H1 (cell line): Measurements from ENCODE around the gene CFAP91. TPM values are rescaled to one million over a fixed set of nuclear protein-coding genes. Genes with fewer than 3 reads are reported as not detected.

Experiments
- CTCF ChIA-PET: fragments of 300-600 bp; sonication (Branson Sonifier 250); formaldehyde crosslinking; loops from one replicate; lab custom pipeline; 2021; ENCODE audit not compliant: partially characterized antibody; lab: Charles Lee
- POLR2A ChIA-PET: fragments of 300-600 bp; sonication (Branson Sonifier 250); formaldehyde crosslinking; loops from one replicate; lab custom pipeline; 2021; ENCODE audit warnings: inconsistent platforms; ENCODE audit not compliant: partially characterized antibody; lab: Charles Lee
- DNase-seq, 2 experiments: peaks; one replicate each; pipeline versions ENCODE4 v3.0.0 to v3.0.0-alpha.2; 2010 to 2022; ENCODE audit warnings: low spot score in 2 of 2, low read depth in 1 of 2, mixed read lengths in 1 of 2
- FAIRE-seq: peaks from 2 replicates; lab custom pipeline; 2011; peaks lifted over from hg19 to GRCh38; lab: Jason Lieb, UNC
- H2AFZ ChIP-seq: 2 replicates; pipeline ENCODE4 v1.8.1; 2012; ENCODE audit warnings: low read length, inconsistent platforms
- H2AK5ac ChIP-seq: 2 replicates; pipeline ENCODE4 v1.6.1; 2013; ENCODE audit warnings: low read depth, low read length
- H2BK120ac ChIP-seq: replicated peaks from 2 replicates; pipeline ENCODE3; 2013; ENCODE audit warnings: low read depth, low read length, inconsistent platforms
- H2BK12ac ChIP-seq: 2 replicates; pipeline ENCODE4 v1.6.1; 2013; ENCODE audit warnings: low read depth, low read length
- H2BK15ac ChIP-seq: 2 replicates; pipeline ENCODE4 v1.6.1; 2013; ENCODE audit warnings: low read length
- H2BK20ac ChIP-seq: 2 replicates; pipeline ENCODE4 v1.6.1; 2013; ENCODE audit warnings: low read length
- H2BK5ac ChIP-seq: 2 replicates; pipeline ENCODE4 v1.6.1; 2013; ENCODE audit warnings: low read depth, low read length
- H3K14ac ChIP-seq: 2 replicates; pipeline ENCODE4 v1.6.1; 2013; ENCODE audit warnings: inconsistent platforms; ENCODE audit not compliant: insufficient read length
- H3K18ac ChIP-seq: 2 replicates; pipeline ENCODE4 v1.6.1; 2013; ENCODE audit warnings: low read length; ENCODE audit errors: extremely low read depth
- H3K23ac ChIP-seq: 2 replicates; pipeline ENCODE4 v1.6.1; 2013; ENCODE audit warnings: inconsistent platforms; ENCODE audit not compliant: insufficient read length
- H3K23me2 ChIP-seq: 2 replicates; pipeline ENCODE4 v1.6.1; 2013; ENCODE audit warnings: low read depth, low read length
- H3K27ac ChIP-seq: 2 replicates; pipeline ENCODE4 v1.6.1; 2011; ENCODE audit warnings: low read depth, low read length, inconsistent platforms
- H3K27me3 ChIP-seq, 4 experiments: replicated peaks in 1 of 4; 1 replicate in 1 of 4; 2 replicates in 3 of 4; pipeline versions ENCODE4 v1.6.1 to v1.8.1; 2011 to 2013; ENCODE audit warnings: low read length in 3 of 4, mild to moderate bottlenecking in 3 of 4, inconsistent platforms in 2 of 4, mixed read lengths in 2 of 4, moderate library complexity in 1 of 4; ENCODE audit not compliant: control insufficient read depth in 3 of 4, insufficient read depth in 3 of 4; ENCODE audit errors: extremely low read depth in 1 of 4
- H3K36me3 ChIP-seq, 4 experiments: 2 replicates each; pipeline versions ENCODE4 v1.6.1 to v1.8.1; 2011 to 2013; ENCODE audit warnings: mild to moderate bottlenecking in 4 of 4, low read length in 3 of 4, moderate library complexity in 2 of 4, control low read depth in 1 of 4, inconsistent platforms in 1 of 4; ENCODE audit not compliant: insufficient read depth in 4 of 4, control insufficient read depth in 2 of 4
- H3K4ac ChIP-seq: replicated peaks from 2 replicates; pipeline ENCODE3; 2013; ENCODE audit warnings: low read length, low read depth, mixed read lengths, inconsistent platforms; ENCODE audit not compliant: insufficient read length
- H3K4me1 ChIP-seq, 4 experiments: replicated peaks in 1 of 4; 1 replicate in 1 of 4; 2 replicates in 3 of 4; pipeline versions ENCODE4 v1.6.1 to v1.8.1; 2011 to 2013; ENCODE audit warnings: low read length in 3 of 4, inconsistent platforms in 2 of 4, mixed read lengths in 1 of 4; ENCODE audit not compliant: insufficient read depth in 4 of 4, control insufficient read depth in 3 of 4
- H3K4me2 ChIP-seq, 2 experiments: 2 replicates each; pipeline versions ENCODE4 v1.6.1 to v1.8.1; 2011 to 2013; ENCODE audit warnings: low read depth in 2 of 2, low read length in 2 of 2, control low read depth in 1 of 2, inconsistent platforms in 1 of 2, mild to moderate bottlenecking in 1 of 2; ENCODE audit not compliant: insufficient read depth in 1 of 2
- H3K4me3 ChIP-seq, 4 experiments: fragments of 200-600, 300-600 bp in 1 of 4; sonication (generic), shearing (Covaris generic), sonication (Bioruptor Twin) in 1 of 4; 2 replicates each; pipeline versions ENCODE4 v1.5.1 to v1.8.1; 2011 to 2016; ENCODE audit warnings: low read length in 4 of 4, low read depth in 3 of 4, control low read depth in 2 of 4, inconsistent platforms in 2 of 4, mild to moderate bottlenecking in 2 of 4, mixed read lengths in 1 of 4, moderate library complexity in 1 of 4; ENCODE audit not compliant: insufficient read depth in 2 of 4; ENCODE audit errors: extremely low read depth in 1 of 4
- H3K56ac ChIP-seq: replicated peaks from 2 replicates; pipeline ENCODE3; 2013; ENCODE audit warnings: low read depth, mild to moderate bottlenecking, mixed read lengths, low read length, inconsistent platforms; ENCODE audit not compliant: insufficient read length
- H3K79me1 ChIP-seq: 2 replicates; pipeline ENCODE4 v1.6.1; 2013; ENCODE audit warnings: low read depth, low read length, control low read depth
- H3K79me2 ChIP-seq, 2 experiments: 2 replicates each; pipeline versions ENCODE4 v1.6.1 to v1.8.1; 2012 to 2013; ENCODE audit warnings: low read length in 2 of 2, mild to moderate bottlenecking in 2 of 2, inconsistent platforms in 1 of 2; ENCODE audit not compliant: insufficient read depth in 2 of 2, control insufficient read depth in 1 of 2
- H3K9ac ChIP-seq, 4 experiments: replicated peaks in 1 of 4; 1 replicate in 1 of 4; 2 replicates in 3 of 4; pipeline versions ENCODE4 v1.6.1 to v1.8.1; 2011 to 2013; ENCODE audit warnings: low read depth in 3 of 4, low read length in 3 of 4, control low read depth in 2 of 4, mild to moderate bottlenecking in 2 of 4, moderate library complexity in 2 of 4, inconsistent platforms in 1 of 4; ENCODE audit errors: extremely low read depth in 1 of 4
- H3K9me3 ChIP-seq, 2 experiments: 2 replicates each; pipeline versions ENCODE4 v1.6.1 to v1.8.1; 2012 to 2013; ENCODE audit warnings: mild to moderate bottlenecking in 2 of 2, moderate library complexity in 2 of 2, control low read depth in 1 of 2, inconsistent platforms in 1 of 2, low read depth in 1 of 2, low read length in 1 of 2, mixed read lengths in 1 of 2; ENCODE audit not compliant: insufficient read depth in 2 of 2
- H4K20me1 ChIP-seq, 2 experiments: replicated peaks in 1 of 2; 2 replicates each; pipeline versions ENCODE3 to v1.8.1; 2011 to 2013; ENCODE audit warnings: inconsistent platforms in 2 of 2, low read length in 2 of 2, mild to moderate bottlenecking in 1 of 2; ENCODE audit not compliant: insufficient read depth in 2 of 2, control insufficient read depth in 1 of 2
- H4K5ac ChIP-seq: 2 replicates; pipeline ENCODE4 v1.6.1; 2013; ENCODE audit warnings: low read length, low read depth, mixed read lengths, inconsistent platforms; ENCODE audit not compliant: insufficient read length
- H4K8ac ChIP-seq: 2 replicates; pipeline ENCODE4 v1.8.0; 2013; ENCODE audit warnings: mild to moderate bottlenecking, moderate library complexity, low read length, inconsistent platforms; ENCODE audit not compliant: insufficient read depth; ENCODE audit errors: extremely low read depth
- H4K91ac ChIP-seq: replicated peaks from 2 replicates; pipeline ENCODE3; 2013; ENCODE audit warnings: low read length, mixed read lengths, inconsistent platforms; ENCODE audit not compliant: insufficient read length
- E2F6 ChIP-seq: IDR thresholded peaks from 2 replicates; pipeline ENCODE4 v1.6.1; 2012; ENCODE audit warnings: inconsistent platforms
- EP300 ChIP-seq, 2 experiments: IDR thresholded peaks; 1 replicate in 1 of 2; 2 replicates in 1 of 2; pipeline ENCODE4 v1.6.1; 2011 to 2012; ENCODE audit warnings: low read depth in 2 of 2, low read length in 2 of 2, mild to moderate bottlenecking in 2 of 2, borderline replicate concordance in 1 of 2, inconsistent platforms in 1 of 2, moderate library complexity in 1 of 2
- EZH2 ChIP-seq: fragments of 200-600 bp; sonication (generic); IDR thresholded peaks from 2 replicates; pipeline ENCODE4 v1.7.1; 2012; ENCODE audit warnings: low read depth, mild to moderate bottlenecking, moderate library complexity, low read length, inconsistent platforms; ENCODE audit not compliant: severe bottlenecking
- HDAC2 ChIP-seq, 2 experiments: fragments of 300-600 bp in 1 of 2; sonication (generic) in 1 of 2; IDR thresholded peaks; 2 replicates each; pipeline ENCODE4 v1.6.1; 2011 to 2012; ENCODE audit warnings: low read depth in 2 of 2, low read length in 2 of 2, mild to moderate bottlenecking in 2 of 2, moderate library complexity in 2 of 2, borderline replicate concordance in 1 of 2, inconsistent platforms in 1 of 2
- WGBS, 2 experiments: shearing (Covaris generic) in 1 of 2; methylation state at CpG; one replicate each; pipeline versions ENCODE4 v1.1.6 to v1.1.7; 2013 to 2015; ENCODE audit warnings: low lambda C conversion rate in 2 of 2, mixed read lengths in 2 of 2, inconsistent platforms in 1 of 2, low coverage in 1 of 2, missing lambda C conversion rate in 1 of 2; ENCODE audit not compliant: insufficient replicate concordance in 2 of 2, insufficient coverage in 1 of 2, insufficient read length in 1 of 2; ENCODE audit errors: extremely low coverage in 1 of 2, missing lambda C conversion rate in 1 of 2; 5-methylcytosine and 5-hydroxymethylcytosine counted together
- polyA plus RNA-seq, 7 experiments: library from polyadenylated mRNA; depleted of rRNA in 3 of 7; stranded (reverse) in 5 of 7; unstranded in 2 of 7; fragments of >200 nt in 5 of 7; fragments of 200-250 nt in 2 of 7; gene quantifications; 1 replicate in 5 of 7; 2 replicates in 1 of 7; 4 replicates in 1 of 7; pipeline versions ENCODE4 v1.2.1 to v1.2.3, GENCODE V29; 2011 to 2013; ENCODE audit warnings: missing spikeins in 2 of 7, mixed read lengths in 2 of 7
- total RNA-seq: library from RNA; stranded (reverse); fragmentation: NEBNext Ultra II Directional; extraction: Animal tissue kit (Norgen Biotek cat#: 25700); gene quantifications from 2 replicates; pipeline ENCODE4 v1.2.1, GENCODE V29; 2021
- TF ChIP-seq, protein P1 (sequence below), 3 experiments: IDR thresholded peaks; 1 replicate in 2 of 3; 2 replicates in 1 of 3; pipeline versions ENCODE4 v1.5.1 to v1.6.1; 2011; ENCODE audit warnings: low read length in 3 of 3, mild to moderate bottlenecking in 3 of 3, inconsistent platforms in 2 of 3, low read depth in 1 of 3, moderate library complexity in 1 of 3; ENCODE audit not compliant: insufficient read depth in 1 of 3; ENCODE audit errors: control extremely low read depth in 1 of 3

The CFAP91 gene
- total and polyA plus RNA-seq, 2 of the 8 experiments (the other 6 are each of a cell fraction or from before 2014, with no cell fraction given) = 5.4 to 7.4 TPM

- Histone ChIP-seq H2AFZ (no peak overlapping the region), H3K23ac (no peak overlapping the region), H3K4me3 (no peak overlapping the region), H2BK12ac (no peak overlapping the region), H2AK5ac (no peak overlapping the region), H3K9me3 (no peaks in the 10 kb centered on the region), H3K27ac (no peak overlapping the region), H3K4ac (no peak overlapping the region), H3K27me3 (no peaks in the 10 kb centered on the region), H3K4me2 (no peak overlapping the region), H2BK15ac (no peak overlapping the region), H3K14ac (no peak overlapping the region), H3K79me1 (no peaks in the 10 kb centered on the region), H3K4me1 (peaks cover 0 to 2% (median 0%) of the 10 kb centered on the region in 4 experiments; a peak in 1 of 7 replicates), H2BK5ac (no peak overlapping the region), H4K8ac (peak overlapping the region; percentile 39; the same call in 1 of the 2 replicates), H4K20me1 (no peaks in the 10 kb centered on the region), H3K56ac (no peak overlapping the region), H3K9ac (no peak overlapping the region), H2BK20ac (no peak overlapping the region), H4K5ac (no peak overlapping the region), H2BK120ac (no peak overlapping the region), H4K91ac (no peak overlapping the region), H3K23me2 (no peaks in the 10 kb centered on the region), H3K79me2 (no peaks in the 10 kb centered on the region), H3K18ac (no peak overlapping the region), H3K36me3 (no peaks in the 10 kb centered on the region)
- ChIA-PET CTCF (interaction anchor here (0.5 to 4.4 kb wide), 22 partner anchors 9 to 481 kb away, joined by 3 to 26 read pairs (median 4); partner anchors contain the start of gene ADPRH), POLR2A (interaction anchor here (1.5 kb wide), 1 partner anchor 10 kb away, joined by 4 read pairs; no protein-coding TSS in a partner anchor)
- 88% methylated on average over 5 of the region's 5 CpGs; no CpG with 5 or more reads in 1 of the 2 experiments for WGBS, 2 experiments
- FAIRE-seq = no peak
- no peak for DNase-seq
- TF ChIP-seq, protein P1, sequence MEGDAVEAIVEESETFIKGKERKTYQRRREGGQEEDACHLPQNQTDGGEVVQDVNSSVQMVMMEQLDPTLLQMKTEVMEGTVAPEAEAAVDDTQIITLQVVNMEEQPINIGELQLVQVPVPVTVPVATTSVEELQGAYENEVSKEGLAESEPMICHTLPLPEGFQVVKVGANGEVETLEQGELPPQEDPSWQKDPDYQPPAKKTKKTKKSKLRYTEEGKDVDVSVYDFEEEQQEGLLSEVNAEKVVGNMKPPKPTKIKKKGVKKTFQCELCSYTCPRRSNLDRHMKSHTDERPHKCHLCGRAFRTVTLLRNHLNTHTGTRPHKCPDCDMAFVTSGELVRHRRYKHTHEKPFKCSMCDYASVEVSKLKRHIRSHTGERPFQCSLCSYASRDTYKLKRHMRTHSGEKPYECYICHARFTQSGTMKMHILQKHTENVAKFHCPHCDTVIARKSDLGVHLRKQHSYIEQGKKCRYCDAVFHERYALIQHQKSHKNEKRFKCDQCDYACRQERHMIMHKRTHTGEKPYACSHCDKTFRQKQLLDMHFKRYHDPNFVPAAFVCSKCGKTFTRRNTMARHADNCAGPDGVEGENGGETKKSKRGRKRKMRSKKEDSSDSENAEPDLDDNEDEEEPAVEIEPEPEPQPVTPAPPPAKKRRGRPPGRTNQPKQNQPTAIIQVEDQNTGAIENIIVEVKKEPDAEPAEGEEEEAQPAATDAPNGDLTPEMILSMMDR (IDR thresholded peaks at IDR 0.05; ENCODE audit: control extremely low read depth in 1 of 3, insufficient read depth in 1 of 3, low read depth in 1 of 3, low read length in 3 of 3) = no peak
- TF ChIP-seq EP300 (IDR thresholded peaks at IDR 0.05; ENCODE audit: borderline replicate concordance in 1 of 2, low read depth in 2 of 2, low read length in 2 of 2) = no peak
- no peak for TF ChIP-seq EZH2
- TF ChIP-seq HDAC2 (IDR thresholded peaks at IDR 0.05; ENCODE audit: borderline replicate concordance in 1 of 2, low read depth in 2 of 2, low read length in 2 of 2) = no peak
- TF ChIP-seq E2F6 = no peak
These were observed 39.1 kb downstream of the CFAP91 start for GRCh38 chr3:119741657-119742590.
